HFFc6 (cell line): ENCODE measurements around the gene SRRM1. TPM values are rescaled to one million over a fixed set of nuclear protein-coding genes. Genes with fewer than 3 reads are reported as not detected.

Experiments used
- DNase-seq: peaks from one replicate; pipeline ENCODE4 v3.0.0-alpha.2; 2018
- H3K27ac Mint-ChIP-seq: 2 replicates; pipeline ENCODE4 v1.8.0; 2020; ENCODE audit warnings: mild to moderate bottlenecking, mixed read lengths
- H3K27me3 Mint-ChIP-seq: 2 replicates; pipeline ENCODE4 v1.8.0; 2021; ENCODE audit warnings: mild to moderate bottlenecking, moderate library complexity, mixed read lengths; ENCODE audit not compliant: insufficient read depth
- H3K36me3 Mint-ChIP-seq: 2 replicates; pipeline ENCODE4 v1.8.0; 2021; ENCODE audit warnings: low read depth, mixed read lengths
- H3K4me1 Mint-ChIP-seq: 2 replicates; pipeline ENCODE4 v1.8.0; 2020; ENCODE audit warnings: low read depth, mixed read lengths
- H3K4me3 Mint-ChIP-seq: 2 replicates; pipeline ENCODE4 v1.8.0; 2020; ENCODE audit warnings: mild to moderate bottlenecking, moderate library complexity, mixed read lengths
- H3K9me3 Mint-ChIP-seq: 2 replicates; pipeline ENCODE4 v1.8.0; 2020; ENCODE audit warnings: mild to moderate bottlenecking, mixed read lengths
- total RNA-seq, 6 experiments: library from RNA; stranded (reverse); fragmentation: NEBNext Ultra II Directional; extraction: Animal tissue kit (Norgen Biotek cat#: 25700); gene quantifications; 2 replicates in 1 of 6; 3 replicates in 5 of 6; pipeline ENCODE4 v1.2.3, GENCODE V29; 2021
- TF ChIP-seq, protein P1 (sequence below): fragments of 200-600 bp; sonication (generic); IDR thresholded peaks from 2 replicates; pipeline ENCODE4 v1.5.0; 2021; ENCODE audit warnings: antibody characterized with exemption, mild to moderate bottlenecking

Gene SRRM1
- total RNA-seq, 6 experiments from 2014 or later = 118 to 149 (median 134) TPM

DNA sequence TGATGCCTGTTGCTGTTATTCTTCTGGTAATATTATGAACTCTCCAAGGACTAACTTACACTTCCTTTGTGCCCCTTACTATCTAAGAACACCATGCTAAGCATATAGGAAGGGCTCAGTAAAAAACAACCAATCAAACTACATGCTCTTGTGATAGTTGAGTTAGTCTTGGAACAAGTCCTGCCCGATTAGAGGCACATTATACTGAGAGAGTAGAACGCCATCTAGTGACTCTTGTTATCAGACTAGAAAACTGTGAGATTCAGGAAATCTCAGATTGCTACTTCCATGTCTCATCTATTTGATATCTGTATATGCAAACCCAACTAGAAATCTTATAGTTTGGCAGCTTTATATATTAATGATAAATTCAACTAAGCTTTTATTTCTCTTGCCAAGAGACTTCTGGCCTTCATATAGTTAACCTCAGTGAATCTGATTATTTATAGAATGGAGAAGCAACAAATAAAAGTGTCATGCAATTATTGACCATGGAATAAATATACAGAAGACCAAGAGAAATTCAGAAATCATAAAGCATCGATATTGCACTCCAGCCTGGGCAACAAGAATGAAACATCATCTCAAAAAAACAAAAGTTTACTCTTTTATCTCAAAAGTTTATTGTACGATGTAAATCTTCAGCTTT lies 7.8 kb upstream of the SRRM1 start:
- H3K36me3 Mint-ChIP-seq = no peaks in the 10 kb centered on the region
- H3K4me3 Mint-ChIP-seq = no peak overlapping the region
- H3K27ac Mint-ChIP-seq = no peak overlapping the region
- DNase-seq = peak; percentile 78
- H3K4me1 Mint-ChIP-seq = peaks cover 11% of the 10 kb centered on the region
- H3K27me3 Mint-ChIP-seq = peaks cover 14% of the 10 kb centered on the region
- H3K9me3 Mint-ChIP-seq = no peaks in the 10 kb centered on the region
- TF ChIP-seq, protein P1, sequence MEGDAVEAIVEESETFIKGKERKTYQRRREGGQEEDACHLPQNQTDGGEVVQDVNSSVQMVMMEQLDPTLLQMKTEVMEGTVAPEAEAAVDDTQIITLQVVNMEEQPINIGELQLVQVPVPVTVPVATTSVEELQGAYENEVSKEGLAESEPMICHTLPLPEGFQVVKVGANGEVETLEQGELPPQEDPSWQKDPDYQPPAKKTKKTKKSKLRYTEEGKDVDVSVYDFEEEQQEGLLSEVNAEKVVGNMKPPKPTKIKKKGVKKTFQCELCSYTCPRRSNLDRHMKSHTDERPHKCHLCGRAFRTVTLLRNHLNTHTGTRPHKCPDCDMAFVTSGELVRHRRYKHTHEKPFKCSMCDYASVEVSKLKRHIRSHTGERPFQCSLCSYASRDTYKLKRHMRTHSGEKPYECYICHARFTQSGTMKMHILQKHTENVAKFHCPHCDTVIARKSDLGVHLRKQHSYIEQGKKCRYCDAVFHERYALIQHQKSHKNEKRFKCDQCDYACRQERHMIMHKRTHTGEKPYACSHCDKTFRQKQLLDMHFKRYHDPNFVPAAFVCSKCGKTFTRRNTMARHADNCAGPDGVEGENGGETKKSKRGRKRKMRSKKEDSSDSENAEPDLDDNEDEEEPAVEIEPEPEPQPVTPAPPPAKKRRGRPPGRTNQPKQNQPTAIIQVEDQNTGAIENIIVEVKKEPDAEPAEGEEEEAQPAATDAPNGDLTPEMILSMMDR = peak; percentile 80

DNA sequence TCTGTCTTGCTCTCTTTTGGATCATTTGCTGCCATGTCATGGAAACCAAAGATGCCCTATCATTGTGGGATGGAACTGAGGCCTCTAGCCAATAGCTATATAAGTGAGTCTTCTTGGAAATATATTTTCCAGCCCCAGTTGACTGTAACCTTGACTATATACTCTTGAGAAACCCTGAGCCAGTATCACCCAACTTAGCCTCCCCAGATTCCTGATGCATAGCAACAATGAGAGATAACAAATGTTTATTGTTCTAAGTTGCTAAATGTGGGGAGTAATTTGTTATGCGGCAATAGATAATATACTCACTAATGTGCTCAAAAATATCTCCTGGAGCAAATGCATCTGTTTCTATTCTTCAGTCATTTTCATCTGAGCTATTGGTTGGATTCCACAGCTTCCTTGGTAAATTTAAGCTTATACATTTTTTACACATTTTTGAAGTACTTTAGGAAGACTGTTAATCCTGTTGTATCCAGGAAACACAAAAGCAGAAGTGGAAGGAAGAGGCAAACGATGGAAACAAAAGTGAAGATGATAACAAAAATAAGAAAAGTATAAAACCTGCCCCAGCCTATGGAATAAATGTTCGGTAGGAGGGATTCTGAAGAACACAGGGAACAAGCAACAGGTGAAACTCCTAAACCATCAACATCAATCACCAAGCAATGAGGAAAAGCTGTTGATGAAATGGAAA lies 6.3 kb upstream of the SRRM1 start:
- Mint-ChIP-seq H3K9me3 (no peaks in the 10 kb centered on the region), H3K27ac (no peak overlapping the region), H3K27me3 (peaks cover 10% of the 10 kb centered on the region), H3K36me3 (no peaks in the 10 kb centered on the region), H3K4me3 (no peak overlapping the region), H3K4me1 (peaks cover 19% of the 10 kb centered on the region)
- TF ChIP-seq, protein P1 = no peak
- no peak for DNase-seq

- peaks cover 5% of the 10 kb centered on the region; the same call in 1 of the 2 replicates for H3K27me3 Mint-ChIP-seq
- no peaks in the 10 kb centered on the region for H3K9me3 Mint-ChIP-seq
- H3K4me1 Mint-ChIP-seq = peaks cover 22% of the 10 kb centered on the region
- H3K36me3 Mint-ChIP-seq = peaks cover 3% of the 10 kb centered on the region
- H3K4me3 Mint-ChIP-seq = no peak overlapping the region
- TF ChIP-seq, protein P1 = no peak
- DNase-seq = no peak
- no peak overlapping the region; the same call in 1 of the 2 replicates for H3K27ac Mint-ChIP-seq
These were observed 4.0 kb upstream of the SRRM1 start for GRCh38 chr1:24639094-24639493.

- Mint-ChIP-seq H3K4me3 (no peak overlapping the region), H3K4me1 (peaks cover 29% of the 10 kb centered on the region), H3K27ac (no peak overlapping the region), H3K36me3 (peaks cover 11% of the 10 kb centered on the region), H3K9me3 (no peaks in the 10 kb centered on the region), H3K27me3 (peaks cover 5% of the 10 kb centered on the region; the same call in 1 of the 2 replicates)
- TF ChIP-seq, protein P1 = no peak
- no peak for DNase-seq
These were observed 3.2 kb upstream of the SRRM1 start for GRCh38 chr1:24639881-24640280.

- H3K4me3 Mint-ChIP-seq = no peak overlapping the region; the same call in 1 of the 2 replicates
- H3K9me3 Mint-ChIP-seq = no peaks in the 10 kb centered on the region
- no peak overlapping the region; the same call in 1 of the 2 replicates for H3K27ac Mint-ChIP-seq
- H3K4me1 Mint-ChIP-seq = peaks cover 29% of the 10 kb centered on the region
- peaks cover 5% of the 10 kb centered on the region; the same call in 1 of the 2 replicates for H3K27me3 Mint-ChIP-seq
- no peak for DNase-seq
- TF ChIP-seq, protein P1 = no peak
- peaks cover 15% of the 10 kb centered on the region for H3K36me3 Mint-ChIP-seq
These were observed 2.8 kb upstream of the SRRM1 start for GRCh38 chr1:24640288-24640687.
